K562 (cell line): ENCODE results near the gene YES1. TPM values are rescaled to one million over a fixed set of nuclear protein-coding genes. Genes with fewer than 3 reads are reported as not detected.

Source experiments
- COPS2 ChIP-seq: fragments of 450-650 bp; conservative IDR thresholded peaks from 2 replicates; pipeline ENCODE4 v1.6.1; 2016; ENCODE audit warnings: mild to moderate bottlenecking, moderate library complexity
- HDAC1 ChIP-seq, 2 experiments: fragments of 450-650 bp; IDR thresholded peaks; 2 replicates each; pipeline ENCODE4 v1.6.1; 2016 to 2017; ENCODE audit warnings: inconsistent platforms in 1 of 2, mild to moderate bottlenecking in 1 of 2, moderate library complexity in 1 of 2
- PHF20 ChIP-seq: fragments of 450-650 bp; IDR thresholded peaks from 2 replicates; pipeline ENCODE4 v1.6.1; 2018; ENCODE audit not compliant: partially characterized antibody
- POU5F1 ChIP-seq: fragments of 150-350 bp; IDR thresholded peaks from 2 replicates; pipeline ENCODE4 v1.6.1; 2014; ENCODE audit warnings: borderline replicate concordance, low read length, low read depth, mild to moderate bottlenecking; ENCODE audit not compliant: partially characterized antibody
- SMAD2 ChIP-seq: fragments of 150-350 bp; IDR thresholded peaks from 2 replicates; pipeline ENCODE4 v1.6.1; 2014; ENCODE audit warnings: low read depth, mild to moderate bottlenecking, low read length
- SP1 ChIP-seq: sonication (generic); formaldehyde crosslinking; IDR thresholded peaks from 2 replicates; pipeline ENCODE4 v1.8.1; 2022; ENCODE audit warnings: mild to moderate bottlenecking, missing genetic modification reagents
- TAF9B ChIP-seq: fragments of 450-650 bp; IDR thresholded peaks from 2 replicates; pipeline ENCODE4 v1.6.1; 2018; ENCODE audit warnings: mild to moderate bottlenecking; ENCODE audit not compliant: partially characterized antibody
- YY1 ChIP-seq, 3 experiments: IDR thresholded peaks; 2 replicates each; pipeline ENCODE4 v1.6.1; 2011; ENCODE audit warnings: low read length in 2 of 3, mild to moderate bottlenecking in 2 of 3, moderate library complexity in 2 of 3, borderline replicate concordance in 1 of 3, control low read depth in 1 of 3, low read depth in 1 of 3; ENCODE audit not compliant: insufficient read depth in 3 of 3, insufficient replicate concordance in 2 of 3, control insufficient read depth in 1 of 3, insufficient read length in 1 of 3; ENCODE audit errors: extremely low read depth in 1 of 3
- ZNF12 ChIP-seq: sonication (generic); formaldehyde crosslinking; IDR thresholded peaks from 2 replicates; pipeline ENCODE4 v1.4.0; 2020; ENCODE audit warnings: mild to moderate bottlenecking, missing genetic modification reagents
- ZNF57 ChIP-seq: fragments of 450-650 bp; formaldehyde crosslinking; IDR thresholded peaks from 2 replicates; pipeline ENCODE4 v1.4.0; 2020; ENCODE audit warnings: mild to moderate bottlenecking, moderate library complexity
- ZNF76 ChIP-seq: fragments of 250-450 bp; sonication (Bioruptor Pico); IDR thresholded peaks from 2 replicates; pipeline ENCODE4 v1.4.0; 2020; ENCODE audit warnings: mild to moderate bottlenecking, moderate library complexity, borderline replicate concordance
- polyA plus RNA-seq, 8 experiments: library from polyadenylated mRNA; depleted of rRNA in 4 of 8; stranded (reverse) in 5 of 8; unstranded in 3 of 8; fragments of >200 nt; fragmentation: Nextera tagmentation in 2 of 8; fragmentation: Illumina TruSeq in 1 of 8; extraction: Ambion mirVana in 2 of 8; extraction: Trizol in 1 of 8; gene quantifications; 2 replicates each; pipeline versions ENCODE4 v1.2.1 to v1.2.3, GENCODE V29; 2011 to 2014; ENCODE audit warnings: inconsistent platforms in 1 of 8, missing spikeins in 1 of 8
- total RNA-seq, 7 experiments: library from RNA; depleted of rRNA in 6 of 7; stranded (reverse); fragments of >200 nt in 6 of 7; fragmentation: Illumina TruSeq in 2 of 7; extraction: Trizol in 2 of 7; gene quantifications; 2 replicates each; pipeline versions ENCODE4 v1.2.1 to v1.2.3, GENCODE V29; 2011 to 2021; ENCODE audit warnings: low replicate concordance in 1 of 7
- TF ChIP-seq, protein P1 (sequence below): IDR thresholded peaks from 2 replicates; pipeline ENCODE4 v1.6.1; 2012; ENCODE audit warnings: low read depth, low read length, improper control_type of control experiment, borderline replicate concordance
- TF ChIP-seq, protein P2 (sequence below), 2 experiments: IDR thresholded peaks; 2 replicates each; pipeline ENCODE4 v1.6.1; 2012; ENCODE audit warnings: improper control_type of control experiment in 2 of 2, low read depth in 2 of 2, low read length in 2 of 2, borderline replicate concordance in 1 of 2
- TF ChIP-seq, protein P3 (sequence below): sonication (generic); formaldehyde crosslinking; IDR thresholded peaks from 2 replicates; pipeline ENCODE4 v1.8.1; 2023; ENCODE audit warnings: mild to moderate bottlenecking, missing genetic modification reagents

YES1 gene
- total and polyA plus RNA-seq, 9 of the 15 experiments (the other 6 are each of a cell fraction or from before 2014, with no cell fraction given), result 37.2 to 115 (median 77.7) TPM

DNA sequence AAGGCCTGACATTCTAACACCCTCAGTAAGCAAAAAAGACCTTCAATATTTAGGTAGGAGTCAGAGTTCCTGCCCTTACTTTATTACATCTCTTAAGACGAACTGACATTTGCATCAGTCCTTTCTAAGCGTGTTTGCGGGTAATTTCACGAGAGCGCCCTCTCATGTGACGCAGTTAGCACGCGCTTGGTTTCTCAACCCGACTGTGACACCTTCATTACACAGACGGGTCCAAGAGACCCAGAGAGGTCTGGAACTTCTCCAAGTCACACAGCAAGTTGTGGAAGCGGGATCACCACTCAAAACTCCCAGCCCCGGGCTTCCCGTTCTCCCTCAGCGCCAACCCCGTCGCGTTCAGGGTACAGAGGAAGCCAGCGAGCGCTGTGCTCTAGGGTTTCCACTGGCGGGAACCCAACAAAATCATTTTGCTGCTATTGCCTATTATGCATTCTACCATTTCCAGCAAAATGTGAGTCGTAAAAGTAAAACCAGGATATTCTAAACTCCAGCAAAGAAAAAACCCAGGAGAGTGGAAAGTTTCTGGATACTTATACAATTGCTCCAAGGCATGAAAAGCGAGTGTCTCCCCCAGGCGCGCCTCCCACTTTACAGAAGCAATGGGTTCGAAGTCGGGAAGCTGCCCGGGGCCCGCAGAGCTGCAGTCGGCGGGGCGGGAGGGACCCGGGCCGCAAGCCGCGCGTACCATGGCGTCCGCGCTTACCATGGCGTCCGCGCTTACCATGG lies 100.2 kb downstream of the YES1 start (continued):
- TF ChIP-seq, protein P1, sequence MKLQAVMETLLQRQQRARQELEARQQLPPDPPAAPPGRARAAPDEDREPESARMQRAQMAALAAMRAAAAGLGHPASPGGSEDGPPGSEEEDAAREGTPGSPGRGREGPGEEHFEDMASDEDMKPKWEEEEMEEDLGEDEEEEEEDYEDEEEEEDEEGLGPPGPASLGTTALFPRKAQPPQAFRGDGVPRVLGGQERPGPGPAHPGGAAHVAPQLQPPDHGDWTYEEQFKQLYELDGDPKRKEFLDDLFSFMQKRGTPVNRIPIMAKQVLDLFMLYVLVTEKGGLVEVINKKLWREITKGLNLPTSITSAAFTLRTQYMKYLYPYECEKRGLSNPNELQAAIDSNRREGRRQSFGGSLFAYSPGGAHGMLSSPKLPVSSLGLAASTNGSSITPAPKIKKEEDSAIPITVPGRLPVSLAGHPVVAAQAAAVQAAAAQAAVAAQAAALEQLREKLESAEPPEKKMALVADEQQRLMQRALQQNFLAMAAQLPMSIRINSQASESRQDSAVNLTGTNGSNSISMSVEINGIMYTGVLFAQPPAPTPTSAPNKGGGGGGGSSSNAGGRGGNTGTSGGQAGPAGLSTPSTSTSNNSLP, result no peak
- TF ChIP-seq SP1 (CRISPR knock-in tag) (peak; percentile 55; the same call in 1 of the 2 replicates), COPS2 (no peak), ZNF57 (CRISPR knock-in tag) (no peak), PHF20 (peak; percentile 7), SMAD2 (no peak), TAF9B (peak; percentile 41), HDAC1 (IDR thresholded peaks at IDR 0.05) (peak in 1 of 2 experiments; percentile 60; a peak in 1 of 4 replicates), ZNF76 (no peak), YY1 (IDR thresholded peaks at IDR 0.05; ENCODE audit: borderline replicate concordance in 1 of 3, control insufficient read depth in 1 of 3, extremely low read depth in 1 of 3, insufficient read depth in 3 of 3, insufficient read length in 1 of 3, insufficient replicate concordance in 2 of 3, low read depth in 1 of 3, low read length in 2 of 3) (peak in 1 of 3 experiments; percentile 29), POU5F1 (no peak), ZNF12 (CRISPR knock-in tag) (peak; percentile 82)
- TF ChIP-seq, protein P2, sequence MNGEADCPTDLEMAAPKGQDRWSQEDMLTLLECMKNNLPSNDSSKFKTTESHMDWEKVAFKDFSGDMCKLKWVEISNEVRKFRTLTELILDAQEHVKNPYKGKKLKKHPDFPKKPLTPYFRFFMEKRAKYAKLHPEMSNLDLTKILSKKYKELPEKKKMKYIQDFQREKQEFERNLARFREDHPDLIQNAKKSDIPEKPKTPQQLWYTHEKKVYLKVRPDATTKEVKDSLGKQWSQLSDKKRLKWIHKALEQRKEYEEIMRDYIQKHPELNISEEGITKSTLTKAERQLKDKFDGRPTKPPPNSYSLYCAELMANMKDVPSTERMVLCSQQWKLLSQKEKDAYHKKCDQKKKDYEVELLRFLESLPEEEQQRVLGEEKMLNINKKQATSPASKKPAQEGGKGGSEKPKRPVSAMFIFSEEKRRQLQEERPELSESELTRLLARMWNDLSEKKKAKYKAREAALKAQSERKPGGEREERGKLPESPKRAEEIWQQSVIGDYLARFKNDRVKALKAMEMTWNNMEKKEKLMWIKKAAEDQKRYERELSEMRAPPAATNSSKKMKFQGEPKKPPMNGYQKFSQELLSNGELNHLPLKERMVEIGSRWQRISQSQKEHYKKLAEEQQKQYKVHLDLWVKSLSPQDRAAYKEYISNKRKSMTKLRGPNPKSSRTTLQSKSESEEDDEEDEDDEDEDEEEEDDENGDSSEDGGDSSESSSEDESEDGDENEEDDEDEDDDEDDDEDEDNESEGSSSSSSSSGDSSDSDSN (IDR thresholded peaks at IDR 0.05; ENCODE audit: borderline replicate concordance in 1 of 2, low read depth in 2 of 2, low read length in 2 of 2), result 0 out of 4 replicates have a peak, but pooled peaks of 1 of the 2 experiments have one; percentile 41
- TF ChIP-seq, protein P3, sequence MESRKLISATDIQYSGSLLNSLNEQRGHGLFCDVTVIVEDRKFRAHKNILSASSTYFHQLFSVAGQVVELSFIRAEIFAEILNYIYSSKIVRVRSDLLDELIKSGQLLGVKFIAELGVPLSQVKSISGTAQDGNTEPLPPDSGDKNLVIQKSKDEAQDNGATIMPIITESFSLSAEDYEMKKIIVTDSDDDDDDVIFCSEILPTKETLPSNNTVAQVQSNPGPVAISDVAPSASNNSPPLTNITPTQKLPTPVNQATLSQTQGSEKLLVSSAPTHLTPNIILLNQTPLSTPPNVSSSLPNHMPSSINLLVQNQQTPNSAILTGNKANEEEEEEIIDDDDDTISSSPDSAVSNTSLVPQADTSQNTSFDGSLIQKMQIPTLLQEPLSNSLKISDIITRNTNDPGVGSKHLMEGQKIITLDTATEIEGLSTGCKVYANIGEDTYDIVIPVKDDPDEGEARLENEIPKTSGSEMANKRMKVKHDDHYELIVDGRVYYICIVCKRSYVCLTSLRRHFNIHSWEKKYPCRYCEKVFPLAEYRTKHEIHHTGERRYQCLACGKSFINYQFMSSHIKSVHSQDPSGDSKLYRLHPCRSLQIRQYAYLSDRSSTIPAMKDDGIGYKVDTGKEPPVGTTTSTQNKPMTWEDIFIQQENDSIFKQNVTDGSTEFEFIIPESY (CRISPR knock-in tag), result peak; percentile 12; the same call in 1 of the 2 replicates
